ENCODE measurements around the gene HMGA1.

GRCh38 chr6:34243131-34243771, 6.6 kb downstream of the HMGA1 start:
- no peak for TF ChIP-seq CTCF (IDR thresholded peaks at IDR 0.05)
- TF ChIP-seq KAT7 (CRISPR knock-in tag; IDR thresholded peaks at IDR 0.05; ENCODE audit: borderline replicate concordance): no peak
- TF ChIP-seq MAX (CRISPR knock-in tag; IDR thresholded peaks at IDR 0.05): no peak
- TF ChIP-seq USF2 (CRISPR knock-in tag; IDR thresholded peaks at IDR 0.05): no peak
- TF ChIP-seq E2F4 (CRISPR knock-in tag; IDR thresholded peaks at IDR 0.05; ENCODE audit: borderline replicate concordance, low read depth): no peak
- no peak for TF ChIP-seq ZNF416 (CRISPR knock-in tag; IDR thresholded peaks at IDR 0.05)
- TF ChIP-seq ZNF138 (CRISPR knock-in tag; conservative IDR thresholded peaks at IDR 0.05): no peak

Data from WTC11 (cell line).